Measurements from ENCODE around the gene GJC1.

Gene GJC1

DNA sequence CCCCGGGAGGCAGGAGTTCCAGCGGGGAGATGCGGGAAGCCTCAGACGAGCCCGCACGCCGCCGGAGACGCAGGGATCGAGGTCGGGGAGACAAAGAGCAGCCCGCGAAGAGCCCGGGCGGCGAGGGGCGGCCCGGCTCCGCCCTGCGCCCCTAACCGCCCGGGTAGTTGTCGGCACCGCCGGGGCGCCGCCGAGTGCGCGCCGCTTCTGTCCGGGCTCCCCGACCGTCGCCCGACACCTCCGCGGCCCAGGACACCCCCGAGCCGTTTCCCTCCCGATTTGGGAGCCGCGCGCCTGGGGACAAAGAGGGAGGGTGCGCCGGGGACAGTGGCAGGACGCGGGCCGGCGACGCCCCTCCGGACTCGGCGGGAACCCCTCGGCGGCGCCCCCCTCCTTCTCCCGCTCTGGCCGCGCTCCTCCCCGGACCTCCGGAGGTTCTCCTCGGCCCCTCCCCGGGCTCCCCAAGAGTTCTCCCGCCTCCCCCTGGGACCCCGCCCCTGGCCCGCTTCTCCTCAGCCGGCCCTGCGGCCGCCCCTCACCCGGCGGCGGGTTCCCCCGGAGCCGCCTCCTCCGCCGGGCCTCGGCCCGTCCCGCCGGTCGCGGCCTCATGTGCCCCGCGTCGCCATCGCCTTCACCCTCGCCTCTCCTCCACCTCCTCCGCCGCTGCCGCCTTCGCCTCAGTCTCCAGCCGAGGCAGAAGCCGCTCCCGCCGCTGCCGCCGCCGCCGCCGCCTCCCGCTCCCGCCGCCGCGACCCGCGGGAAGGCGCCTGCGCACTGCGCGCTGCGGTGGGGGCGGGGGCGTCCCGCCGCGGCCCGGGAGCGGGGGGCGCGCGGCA, at the start of gene GJC1:
Gene GJC1, minus strand, starts transcription at position 765 of the 836 bp plus-strand sequence. CDS start 24,470 bp downstream, outside the sequence.
- DNase-seq, result no peak

DNA sequence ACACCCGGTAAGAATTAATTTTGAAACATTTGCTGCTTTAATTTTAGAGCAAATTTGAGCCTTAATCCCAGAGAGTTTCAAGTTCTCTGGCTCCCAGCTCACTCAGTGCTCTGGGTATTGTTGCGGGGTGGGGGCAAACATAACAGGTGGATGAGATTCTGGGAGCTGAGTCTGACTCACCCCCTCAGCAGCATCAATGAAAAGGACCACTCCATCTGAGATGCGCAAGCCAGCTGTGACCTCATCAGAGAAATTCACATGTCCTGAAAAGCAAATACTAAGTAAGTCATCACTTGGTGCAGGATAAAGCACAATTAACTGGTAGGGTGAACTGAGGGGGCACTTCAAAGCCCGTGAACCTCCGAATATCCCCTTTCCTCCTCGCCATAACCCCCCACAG, 49.3 kb upstream of the GJC1 start:
- no peak for DNase-seq

DNA sequence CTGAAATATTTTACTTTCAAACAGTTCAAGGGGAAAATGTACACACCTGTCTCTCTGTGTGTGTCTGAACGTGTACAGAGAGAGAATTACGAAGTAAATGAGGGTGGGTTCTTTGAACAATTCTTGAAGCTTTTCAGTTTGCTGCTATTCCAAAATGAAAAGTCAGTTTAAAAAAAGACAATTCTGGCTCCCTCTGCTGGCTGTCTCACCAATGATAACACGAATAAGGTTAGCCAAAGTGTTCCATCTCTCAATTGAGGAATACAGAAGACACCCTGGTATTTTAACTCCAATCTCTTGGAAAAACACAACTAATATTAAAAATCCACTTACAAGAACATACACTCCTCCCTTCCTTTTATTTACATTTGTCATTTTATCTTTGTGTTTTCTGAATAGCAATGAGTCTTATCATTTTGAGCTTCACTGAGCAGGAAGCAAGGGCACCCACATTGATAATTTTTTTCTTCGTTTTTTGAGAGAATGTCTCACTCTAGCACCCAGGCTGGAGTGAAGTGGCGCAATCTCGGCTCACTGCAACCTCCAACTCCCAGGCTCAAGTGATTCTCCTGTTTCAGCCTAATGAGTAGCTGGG, 48.6 kb upstream of the GJC1 start:
- peak; percentile 6 for DNase-seq

DNA sequence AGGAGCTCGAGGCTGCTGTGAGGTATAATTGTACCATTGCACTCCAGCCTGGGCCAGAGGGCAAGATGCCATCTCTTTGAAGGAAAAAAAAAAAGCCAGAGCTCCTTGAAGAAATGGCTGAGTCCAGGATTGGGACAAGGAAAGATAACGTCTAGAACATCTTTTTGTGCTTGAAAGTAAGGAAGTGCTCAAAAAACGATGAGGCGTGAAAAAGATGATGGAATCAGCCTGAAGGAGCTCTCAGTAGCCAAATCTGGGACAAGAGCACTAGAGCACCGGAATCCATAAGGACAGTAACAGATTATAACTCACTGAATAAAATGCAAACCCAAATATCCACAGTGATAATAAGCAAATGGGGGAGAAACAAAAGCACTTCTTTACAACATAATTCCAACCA, 47.0 kb upstream of the GJC1 start:
- DNase-seq, result no peak

DNA sequence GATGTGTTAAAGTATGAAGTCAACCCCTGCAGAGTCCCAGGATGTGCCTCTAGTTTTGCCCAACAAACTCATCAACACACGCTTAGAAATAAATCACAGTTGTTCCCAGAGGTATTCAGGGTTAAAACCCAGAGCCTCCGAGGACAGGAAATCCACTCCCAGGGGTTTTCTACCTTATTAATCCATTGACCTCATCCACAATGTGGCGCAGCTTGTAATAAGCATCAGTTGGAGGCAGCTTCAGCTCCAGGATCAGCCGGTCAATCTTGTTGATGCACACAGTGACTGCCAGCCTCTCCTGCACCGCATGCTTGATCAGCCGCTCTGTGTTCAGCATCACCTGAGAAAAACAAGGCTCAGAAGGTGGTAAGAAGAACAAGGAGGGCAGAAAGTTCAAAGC, 45.7 kb upstream of the GJC1 start:
- DNase-seq, result no peak

DNA sequence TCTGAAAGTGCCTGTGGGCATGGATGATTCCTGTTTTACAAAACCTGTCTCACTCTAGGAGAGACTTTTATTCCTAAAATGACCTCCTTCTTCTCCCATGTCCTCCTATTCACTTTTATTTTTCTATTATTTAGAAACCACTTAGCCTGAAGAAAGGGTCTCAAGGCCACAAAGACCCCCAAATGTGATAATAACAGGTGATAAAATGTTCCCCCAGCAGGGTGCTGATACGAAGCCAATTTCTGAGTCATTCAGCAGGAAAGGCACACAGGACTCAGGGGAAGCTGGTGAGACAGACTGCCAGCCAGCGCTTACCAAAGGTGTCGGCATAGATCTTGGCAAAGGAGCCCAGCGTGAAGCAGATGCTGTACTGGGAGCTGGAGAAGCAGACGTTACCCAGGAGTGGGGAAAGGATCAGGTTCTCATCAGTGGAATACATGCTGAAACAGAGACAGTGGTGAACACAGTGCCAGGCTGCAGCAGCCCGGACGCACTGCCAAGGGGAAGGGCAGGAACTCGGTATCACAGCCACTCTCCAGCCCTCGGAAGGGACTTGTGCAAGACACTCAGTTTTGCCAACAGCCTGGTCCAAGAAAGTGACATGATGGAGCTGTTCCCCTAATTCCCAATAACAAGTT, 42.2 kb upstream of the GJC1 start:
- no peak for DNase-seq

DNA sequence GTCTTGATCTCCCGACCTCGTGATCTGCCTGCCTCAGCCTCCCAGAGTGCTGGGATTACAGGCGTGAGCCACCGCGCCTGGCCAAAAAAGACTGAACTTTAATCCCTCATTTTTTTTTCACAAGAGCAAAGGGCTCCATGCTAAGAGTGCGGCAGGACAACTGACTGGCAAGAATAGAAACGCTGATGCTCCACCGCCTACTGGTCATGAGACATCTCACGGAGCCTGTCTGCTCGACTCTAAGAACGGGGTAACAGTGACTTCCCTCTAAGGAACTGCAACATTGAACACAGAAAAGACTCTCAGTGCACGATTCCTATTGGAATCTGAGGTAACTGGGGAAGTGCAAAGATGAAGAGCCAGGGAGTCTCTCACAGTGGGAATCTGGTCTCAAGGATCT, 41.5 kb upstream of the GJC1 start:
- DNase-seq, result no peak

DNA sequence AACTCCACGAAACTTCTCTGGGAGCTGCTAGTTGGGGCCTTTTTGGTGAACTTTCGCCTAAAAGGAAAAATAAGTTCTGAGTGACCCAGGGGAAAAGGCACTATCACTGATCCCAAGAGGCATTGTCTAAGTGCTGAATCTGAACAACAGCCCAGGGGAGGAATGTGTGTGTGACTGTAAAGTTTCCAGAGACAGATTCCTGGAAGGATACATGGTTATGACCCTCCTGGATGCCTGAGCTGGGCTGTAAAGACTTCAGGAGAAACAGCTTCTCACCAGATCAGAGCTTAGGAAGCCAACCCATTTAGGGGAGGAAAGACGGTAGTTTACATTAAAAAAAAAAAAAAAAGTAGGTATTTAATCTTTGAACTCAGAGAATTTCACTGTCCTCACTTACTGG, 37.8 kb upstream of the GJC1 start:
- no peak for DNase-seq

DNA sequence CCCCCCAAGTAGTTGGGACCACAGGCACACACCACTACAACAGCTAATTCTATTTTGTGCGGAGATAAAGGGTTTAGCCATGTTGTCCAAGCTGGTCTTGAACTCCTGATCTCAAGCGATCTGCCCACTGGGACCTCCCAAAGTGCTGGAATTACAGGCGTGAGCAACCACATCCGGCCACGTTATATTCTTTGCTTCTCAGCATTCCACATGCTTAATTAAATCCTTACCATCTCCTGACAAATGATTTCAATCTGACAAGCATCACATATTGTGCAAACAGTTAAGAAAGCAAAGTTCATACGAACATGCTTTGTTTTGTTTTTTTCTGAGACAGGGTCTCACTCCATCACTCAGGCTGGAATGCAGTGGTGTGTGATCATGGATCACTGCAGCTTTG, 35.8 kb upstream of the GJC1 start:
- no peak for DNase-seq

DNA sequence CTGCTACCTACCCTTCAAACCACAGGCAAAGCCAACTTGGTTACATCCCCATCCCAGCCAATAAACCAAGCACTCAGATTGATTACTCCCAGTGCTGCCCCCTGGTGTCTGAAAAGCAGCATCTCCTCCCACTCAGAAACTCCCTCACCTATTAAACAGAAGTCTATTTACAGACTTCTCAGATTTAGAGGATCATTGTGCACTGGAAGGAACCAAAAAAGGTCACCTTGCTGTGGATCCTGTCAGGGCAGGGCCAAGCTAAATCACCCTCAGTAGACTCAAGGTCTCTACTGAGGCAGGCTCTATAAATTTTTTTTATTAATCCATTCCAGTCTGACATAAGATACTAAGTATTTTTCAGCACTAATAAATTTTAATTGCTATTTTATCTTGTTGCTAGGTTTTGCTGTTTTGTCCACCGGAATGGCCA, 35.2 kb upstream of the GJC1 start:
- peak; percentile 15 for DNase-seq

DNA sequence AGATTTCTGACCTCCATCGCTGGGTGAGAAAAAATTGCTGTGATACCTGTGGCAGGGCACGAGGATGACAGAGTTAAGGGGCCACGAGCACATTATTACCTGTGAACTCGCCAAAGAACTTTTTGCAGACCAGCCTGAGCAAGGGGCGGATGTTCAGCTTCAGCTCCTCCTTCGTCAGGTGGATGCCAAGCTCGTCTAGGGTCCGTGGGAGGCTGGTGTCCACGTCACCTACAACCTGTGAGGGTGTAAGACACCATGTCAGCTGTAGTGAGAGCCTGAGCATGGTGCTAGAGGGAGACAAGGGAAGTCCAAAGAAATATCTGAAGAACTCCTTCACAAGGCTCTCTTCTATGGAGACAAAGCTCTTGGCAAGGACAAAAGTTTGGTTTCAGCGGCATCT, 34.7 kb upstream of the GJC1 start:
- DNase-seq, result no peak

DNA sequence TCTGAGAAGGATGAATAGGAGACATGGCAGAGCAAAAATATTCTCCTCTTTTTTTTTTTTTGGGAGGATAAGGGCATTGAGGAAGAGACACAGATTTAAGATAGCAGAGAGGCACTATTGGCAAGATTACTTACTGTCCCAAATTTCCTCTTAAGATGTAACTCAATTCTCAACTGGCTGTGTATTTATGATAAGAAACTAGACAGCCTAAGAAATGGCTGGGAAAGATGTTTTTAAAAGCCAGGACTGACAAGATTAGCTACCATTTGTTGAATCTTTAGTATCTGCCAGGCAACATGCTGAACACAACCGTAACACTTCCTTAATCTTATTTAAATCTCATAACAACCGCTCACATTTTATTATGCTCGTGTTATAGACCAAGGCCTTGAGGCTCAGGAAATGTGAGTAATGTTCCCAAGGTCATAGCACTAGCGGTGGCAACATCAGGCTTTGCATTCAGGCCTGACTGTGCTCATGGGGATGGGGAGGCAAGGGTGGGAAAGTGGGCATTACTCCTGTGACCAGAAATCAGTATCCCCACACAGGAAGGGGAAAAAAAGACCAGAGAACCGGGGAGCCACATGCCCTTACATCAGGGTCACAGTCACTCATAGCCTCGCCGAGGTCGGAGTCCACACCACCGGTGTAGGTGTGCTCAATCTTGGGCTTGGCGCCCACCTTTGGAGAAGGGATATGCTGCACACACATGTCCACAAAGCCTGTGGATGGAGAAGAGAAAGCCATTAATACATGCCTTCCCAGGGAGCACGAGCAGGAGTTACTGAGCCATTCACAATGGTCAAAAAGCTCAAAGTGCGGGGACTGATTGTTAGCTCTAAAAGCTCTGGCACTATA, 33.2 kb upstream of the GJC1 start:
- no peak for DNase-seq

DNA sequence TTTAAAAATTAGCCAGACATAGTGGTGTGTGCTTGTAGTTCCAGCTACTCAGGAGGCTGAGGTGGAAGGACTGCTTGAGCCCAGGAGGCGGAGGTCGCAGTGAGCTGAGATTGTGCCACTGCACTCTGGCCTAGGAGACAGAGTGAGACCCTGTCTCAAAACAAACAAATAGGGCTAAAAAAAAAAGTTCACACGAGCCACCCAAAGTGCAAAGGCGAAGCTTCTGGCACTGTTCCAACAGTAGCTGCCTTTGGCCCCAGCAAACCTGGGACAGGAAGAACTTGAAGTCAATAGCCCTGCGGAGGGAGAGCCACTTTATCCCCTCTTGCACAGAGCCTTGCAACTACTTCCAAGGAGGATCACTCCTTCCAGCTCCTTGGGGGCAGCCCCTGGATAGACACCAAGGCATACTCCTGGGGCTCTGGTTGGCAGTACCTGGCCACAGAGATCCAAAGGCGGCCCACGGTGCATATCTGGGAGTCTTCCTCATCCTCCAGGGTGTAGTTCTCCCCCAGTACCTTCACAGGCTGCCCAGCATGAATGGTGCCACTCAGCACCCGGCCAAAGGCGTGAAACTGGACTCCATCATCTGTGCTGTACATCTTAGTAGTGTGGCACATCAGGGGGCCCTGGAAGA, 32.3 kb upstream of the GJC1 start:
- DNase-seq, result no peak

DNA sequence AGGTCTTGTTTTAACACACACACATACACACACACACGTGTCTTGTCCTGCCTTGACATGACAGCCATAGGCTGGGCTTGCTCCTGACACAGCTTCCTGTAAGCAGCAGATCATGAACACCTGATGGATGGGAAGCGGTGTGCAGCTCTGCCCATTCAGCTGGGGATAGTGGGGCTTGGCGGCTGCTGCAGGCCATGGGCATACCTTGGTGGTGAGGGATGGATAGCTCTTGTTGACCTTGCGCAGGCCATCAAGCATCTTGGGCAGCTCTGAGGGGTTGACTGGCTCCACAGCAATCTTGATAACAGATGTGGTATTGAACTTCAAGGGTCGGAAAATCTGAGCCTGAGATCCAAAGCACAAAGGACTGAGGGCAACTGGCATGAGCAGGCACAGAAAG, 29.6 kb upstream of the GJC1 start:
- no peak for DNase-seq

DNA sequence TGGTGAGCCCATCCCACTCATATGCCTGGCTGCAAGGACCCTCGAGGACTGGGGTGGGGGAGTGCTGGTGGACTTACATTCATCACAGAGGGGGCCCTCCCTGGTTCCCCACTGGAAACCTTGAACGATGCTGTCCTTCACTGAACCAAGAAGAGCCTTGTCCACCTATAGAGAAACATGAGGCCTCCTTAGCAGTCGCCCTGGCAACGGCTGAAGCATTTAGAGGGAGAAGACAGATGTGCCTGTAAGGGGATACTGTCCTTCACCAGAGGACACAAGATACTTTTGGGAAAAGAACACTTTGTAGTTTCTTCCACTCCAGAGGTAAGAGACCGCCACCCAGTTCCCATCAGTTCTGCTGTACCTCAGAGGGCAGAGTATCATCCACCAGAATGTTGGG, 24.1 kb upstream of the GJC1 start:
- no peak for DNase-seq

DNA sequence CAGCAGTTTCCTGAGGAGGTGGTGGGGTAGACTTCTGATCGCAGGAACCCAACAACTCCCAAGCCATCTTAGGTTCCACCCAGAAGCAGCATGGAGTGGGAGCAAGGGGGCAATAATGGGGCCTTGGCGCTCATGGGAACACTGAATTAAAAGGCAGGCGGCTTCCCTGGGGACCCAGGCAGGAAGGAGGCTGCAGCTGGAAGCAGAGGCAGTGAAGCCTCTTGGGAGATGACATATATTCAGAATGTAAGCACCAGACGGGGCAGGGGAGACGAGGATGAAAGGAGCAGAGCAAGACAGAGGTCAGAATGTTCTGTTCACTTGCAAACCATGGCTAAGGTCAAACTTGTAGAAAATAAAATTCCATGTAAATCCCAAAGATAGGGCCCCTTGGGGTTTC, 20.5 kb upstream of the GJC1 start:
- no peak for DNase-seq

DNA sequence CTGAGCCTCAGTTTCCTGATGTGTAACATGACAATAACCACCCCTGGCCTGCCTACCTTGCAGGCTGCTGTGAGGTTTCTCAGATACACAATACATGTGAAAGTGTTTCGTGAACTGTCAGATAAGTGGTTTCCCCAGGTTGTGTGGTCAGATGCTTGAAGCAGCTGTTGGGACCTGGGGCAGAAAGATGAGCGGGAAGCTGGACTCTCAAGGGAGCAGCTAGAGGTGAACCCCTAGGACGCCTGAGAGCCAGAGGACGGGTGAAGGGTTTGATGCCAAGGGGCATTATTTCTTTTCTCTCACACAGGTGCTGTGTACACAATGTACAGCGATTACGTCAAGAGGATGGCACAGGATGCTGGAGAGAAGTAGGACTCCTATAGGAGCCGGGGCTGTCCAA, 19.9 kb upstream of the GJC1 start:
- no peak for DNase-seq

DNA sequence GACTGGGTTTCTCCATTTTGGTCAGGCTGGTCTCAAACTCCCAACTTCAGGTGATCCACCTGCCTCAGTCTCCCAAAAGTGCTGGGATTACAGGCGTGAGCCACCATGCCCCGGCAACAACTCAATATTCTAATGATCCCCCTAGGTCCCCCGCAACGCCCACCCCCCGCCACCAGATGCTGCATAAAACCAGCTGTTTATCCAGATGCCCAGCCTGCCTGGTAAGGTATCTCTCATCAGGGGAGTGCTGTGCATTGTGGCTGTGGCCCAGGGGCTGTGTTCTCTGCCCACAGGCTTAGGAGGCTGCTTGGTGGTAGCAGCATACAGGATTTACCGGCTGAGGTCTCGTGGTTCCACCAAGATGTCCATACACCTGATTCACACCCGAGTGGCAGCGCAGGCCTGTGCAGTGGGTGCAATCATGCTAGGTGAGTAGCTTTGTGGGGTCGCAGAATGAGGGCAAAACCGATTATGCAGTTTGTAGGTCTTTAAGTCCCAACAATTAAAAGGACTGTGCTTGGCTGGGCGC, 18.9 kb upstream of the GJC1 start:
- no peak for DNase-seq

DNA sequence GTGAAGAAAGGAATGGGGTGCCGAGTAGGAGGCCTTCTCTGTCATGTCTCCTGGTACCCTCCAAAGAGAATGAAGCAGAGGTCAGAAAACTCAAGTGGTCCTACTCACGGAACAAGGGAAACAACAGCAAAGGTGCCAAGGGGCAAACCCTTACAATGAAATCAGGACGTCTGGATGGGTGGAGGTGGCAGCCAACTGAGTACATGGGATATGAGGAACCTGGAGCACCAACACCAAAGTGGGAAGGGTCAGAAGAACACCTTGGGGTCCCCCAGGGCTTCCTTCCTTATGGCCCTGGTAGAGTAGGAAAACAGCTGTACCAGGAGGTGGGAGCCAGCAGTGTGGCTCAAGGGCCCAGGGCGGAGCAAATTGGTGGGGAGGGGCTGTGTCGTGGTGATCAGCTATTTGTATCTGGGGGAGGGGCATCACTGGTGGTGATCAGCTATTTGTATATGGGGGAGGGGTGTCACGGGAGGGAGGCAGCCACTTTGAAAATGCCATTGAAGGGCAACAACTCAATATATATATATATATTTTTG, 18.2 kb upstream of the GJC1 start:
- DNase-seq, result no peak

DNA sequence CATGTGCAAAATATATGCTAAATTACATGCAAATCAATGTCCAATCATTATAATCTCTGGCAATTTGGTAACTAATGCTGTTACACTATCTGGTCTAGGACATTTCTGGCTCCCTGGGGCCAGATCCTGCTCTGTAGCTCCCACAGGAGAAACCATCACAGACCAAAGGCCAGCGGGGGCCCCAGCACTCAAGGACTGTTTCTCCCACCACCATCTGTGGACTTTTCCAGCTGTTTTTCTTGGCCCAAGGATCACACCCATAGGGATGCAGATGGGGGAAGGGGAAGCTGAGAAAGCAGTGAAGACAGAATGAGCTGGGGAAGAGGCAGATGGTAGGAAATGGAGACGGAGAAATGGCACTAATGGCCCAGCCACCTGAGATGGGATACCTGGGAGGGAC, 17.5 kb upstream of the GJC1 start, which contains the start of gene HIGD1B:
Gene HIGD1B, plus strand, starts transcription at position 298 of the 400 bp plus-strand sequence. CDS start 270 bp downstream, outside the sequence.
- DNase-seq, result no peak

DNA sequence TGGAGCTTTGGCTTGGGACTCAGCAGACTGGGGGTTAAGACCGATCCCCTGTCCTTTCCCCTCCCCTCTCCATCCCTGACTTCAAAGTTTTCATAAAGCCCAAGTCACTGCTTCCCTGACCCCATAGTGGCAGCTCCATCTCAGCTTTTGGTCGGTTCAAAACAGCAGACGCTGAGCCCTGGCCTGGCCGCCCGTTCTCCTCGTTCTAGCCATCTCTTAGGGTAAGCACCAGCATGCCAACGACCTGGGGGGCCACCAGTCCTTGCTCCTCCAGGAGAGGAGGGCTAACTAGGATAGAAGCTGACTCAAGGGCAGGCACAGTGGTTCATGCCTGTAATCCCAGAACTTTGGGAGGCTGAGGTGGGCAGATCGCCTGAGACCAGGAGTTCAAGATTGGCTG, 16.1 kb upstream of the GJC1 start:
- no peak for DNase-seq

DNA sequence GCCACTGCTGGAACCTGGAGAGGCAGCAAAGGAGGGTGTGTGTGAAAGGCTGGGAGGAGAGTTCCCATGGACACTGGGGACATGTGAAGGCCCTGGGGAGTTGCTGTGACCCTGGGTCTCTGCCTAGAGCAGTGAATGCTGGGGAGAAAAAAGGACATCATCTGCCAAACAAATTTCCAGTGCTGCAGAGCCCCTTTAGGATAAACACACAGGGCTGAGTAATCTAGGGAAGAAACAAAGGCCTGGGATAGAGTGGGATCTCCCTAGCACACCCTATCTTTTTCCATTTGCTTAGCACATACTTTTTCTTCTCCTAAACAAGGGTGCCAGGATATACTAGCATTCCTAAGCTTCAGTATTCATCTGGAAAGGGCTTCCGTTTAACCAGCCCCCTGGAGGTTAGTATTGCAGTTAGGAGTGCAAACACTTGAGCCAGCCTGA, 14.3 kb upstream of the GJC1 start:
- no peak for DNase-seq
